HG02623 (cell line): Measurements from ENCODE around the gene WASHC2C.
"Not testable (repeated sequence)": the region's sequence is repeated elsewhere in the genome, so short reads cannot be mapped to it uniquely, and the experiment has no call there.

ENCODE experiments used
- ATAC-seq: cut with Tn5 transposase; IDR thresholded peaks from one replicate; pipeline ENCODE4 v1.9.1; 2021; ENCODE audit warnings: moderate library complexity; ENCODE audit not compliant: unreplicated experiment

WASHC2C gene

DNA sequence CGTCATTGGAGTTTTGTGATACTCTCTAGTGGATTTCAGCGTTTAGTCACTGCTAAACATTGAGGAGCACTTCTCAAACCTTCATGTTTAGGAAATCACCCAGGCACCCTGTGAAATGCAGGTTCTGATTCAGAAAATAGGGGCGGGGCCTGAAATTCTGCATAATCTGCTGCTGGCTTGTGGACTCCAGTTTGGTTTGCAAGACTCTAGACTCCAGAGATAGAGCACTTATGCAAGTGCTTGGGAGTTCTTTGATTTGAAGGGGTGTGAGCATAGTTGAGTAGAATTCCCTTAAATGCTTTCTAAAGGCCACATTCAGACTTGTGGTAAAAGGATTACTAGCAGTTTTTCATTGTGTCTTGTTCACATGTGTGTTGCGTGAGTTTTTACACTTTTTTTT is 41.3 kb downstream of the WASHC2C start:
- not testable (repeated sequence) for ATAC-seq

DNA sequence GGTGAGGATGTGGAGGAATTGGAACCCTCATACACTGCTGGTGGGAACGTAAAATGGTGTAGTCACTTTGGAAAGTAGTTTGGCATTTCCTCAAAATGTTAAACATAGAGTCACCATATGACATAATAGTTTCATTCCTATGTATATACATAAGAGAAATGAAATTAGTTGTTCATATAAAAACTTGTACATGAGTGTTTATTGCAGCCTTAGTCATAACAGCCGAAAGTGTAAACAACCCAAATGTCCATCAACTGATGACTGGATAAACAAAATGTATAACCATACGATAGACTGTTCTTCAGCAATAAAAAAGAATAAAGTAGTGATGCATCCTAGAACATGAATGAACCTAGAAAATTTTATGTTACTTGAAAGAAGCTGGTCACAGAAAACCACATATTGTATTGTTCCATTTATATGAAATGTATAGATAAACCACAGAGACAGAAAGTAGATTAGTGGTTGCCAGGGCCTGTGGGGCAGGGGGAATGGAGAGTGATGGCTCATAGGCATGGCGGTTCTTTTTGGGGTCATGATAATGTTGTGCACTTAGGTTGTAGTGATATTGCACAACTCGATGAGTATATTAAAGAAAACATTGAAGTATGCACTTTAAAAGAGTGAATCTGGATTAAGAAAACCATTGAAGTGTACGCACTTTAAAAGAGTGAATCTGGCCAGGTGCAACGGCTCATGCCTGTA is 44.8 kb downstream of the WASHC2C start:
- not testable (repeated sequence) for ATAC-seq

DNA sequence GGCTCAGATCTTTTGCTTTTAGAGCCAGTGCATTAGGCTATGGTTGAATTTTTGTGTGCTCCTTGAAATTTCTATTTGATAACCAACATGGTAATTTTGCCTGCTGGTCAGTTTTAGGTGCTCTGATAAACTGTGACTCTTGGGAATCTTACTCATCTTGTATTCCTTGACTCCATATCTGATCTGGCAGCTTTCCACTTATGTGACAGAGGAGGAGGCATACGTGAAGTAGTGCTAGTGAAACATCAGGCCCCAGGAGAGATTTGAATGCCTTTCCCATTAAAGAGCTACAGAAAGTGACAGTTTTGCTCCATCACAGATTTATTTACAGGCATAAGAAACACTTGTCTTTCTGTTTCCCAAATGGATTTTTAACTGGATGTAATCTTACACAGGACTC is 59.2 kb downstream of the WASHC2C start:
- not testable (repeated sequence) for ATAC-seq

DNA sequence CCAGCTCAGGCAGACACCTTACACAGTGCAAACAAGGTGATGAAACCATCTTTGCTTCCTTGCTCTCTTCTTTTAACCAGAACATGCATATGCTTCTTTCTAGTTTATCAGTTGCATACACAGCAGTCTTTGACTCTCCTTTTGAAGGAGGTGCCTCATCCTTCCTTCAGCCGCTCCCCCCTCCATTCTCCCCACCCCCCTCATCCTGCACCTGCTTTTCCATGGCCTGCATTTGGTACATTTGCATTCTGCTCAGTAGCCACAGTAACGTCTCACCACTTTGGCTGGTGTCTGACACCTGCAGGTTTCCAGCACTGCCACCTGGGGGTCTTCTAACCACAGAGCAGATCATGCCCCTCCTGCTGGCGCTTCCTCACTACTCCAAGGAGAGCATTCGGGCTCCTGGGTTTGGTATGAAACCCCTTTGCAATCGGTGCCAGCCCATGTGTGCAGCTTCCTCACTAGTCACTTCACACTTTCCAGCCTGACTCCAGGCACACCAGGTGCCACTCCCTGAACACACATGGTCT is 60.2 kb downstream of the WASHC2C start:
- ATAC-seq = not testable (repeated sequence)

DNA sequence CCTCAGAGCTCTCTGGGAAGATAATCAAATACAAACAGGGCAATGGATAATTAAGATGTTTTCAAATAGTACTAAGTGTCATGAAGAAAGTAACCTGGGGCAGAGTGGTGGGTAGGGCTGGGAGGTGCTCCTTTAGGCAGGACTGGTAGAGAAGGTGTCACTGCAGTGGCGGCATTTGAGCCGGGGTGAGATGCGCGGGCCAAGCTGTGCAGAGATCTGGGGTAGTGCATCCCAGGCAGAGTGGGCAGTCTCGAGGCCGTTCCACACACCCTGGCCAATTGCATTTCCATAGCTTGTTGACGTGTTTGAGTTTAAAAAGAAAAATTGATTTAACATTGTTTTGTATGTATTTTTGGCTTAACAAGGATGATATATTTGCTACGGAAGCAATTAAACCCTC is 62.9 kb downstream of the WASHC2C start:
- ATAC-seq = not testable (repeated sequence)

DNA sequence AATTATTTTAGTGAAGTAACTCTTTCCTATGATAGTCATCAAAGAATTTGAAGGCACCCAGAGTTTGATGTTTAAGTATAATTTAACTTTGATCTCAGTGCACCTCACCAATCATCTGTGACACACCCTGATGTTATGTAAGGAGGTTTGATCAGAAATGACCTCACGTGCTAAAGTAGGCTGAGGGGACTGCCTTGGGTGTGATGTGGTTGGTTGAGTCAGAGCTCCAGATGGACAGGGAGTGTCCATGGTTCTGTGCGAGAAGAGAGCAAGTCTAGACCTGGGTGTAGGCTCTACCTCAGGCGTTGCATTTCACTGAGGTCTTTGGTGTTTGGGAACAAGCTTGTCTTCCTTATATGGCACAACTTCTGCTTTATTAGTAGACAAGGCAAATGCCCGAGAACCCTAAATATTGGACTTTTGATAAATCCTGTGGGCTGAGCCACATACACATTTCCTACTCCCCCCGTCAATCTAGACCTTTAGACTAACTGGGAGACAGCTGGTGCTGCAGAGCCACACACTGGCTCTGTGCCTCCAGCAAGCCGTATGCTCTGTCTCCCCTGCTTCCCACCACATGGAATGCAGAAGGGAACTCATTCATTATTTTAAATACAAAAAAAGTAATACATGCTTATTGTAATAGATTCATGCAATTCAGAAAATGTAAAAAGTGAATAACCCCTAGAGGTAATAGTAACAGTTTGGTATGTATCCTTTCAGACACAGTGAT is 63.8 kb downstream of the WASHC2C start:
- ATAC-seq = not testable (repeated sequence)

DNA sequence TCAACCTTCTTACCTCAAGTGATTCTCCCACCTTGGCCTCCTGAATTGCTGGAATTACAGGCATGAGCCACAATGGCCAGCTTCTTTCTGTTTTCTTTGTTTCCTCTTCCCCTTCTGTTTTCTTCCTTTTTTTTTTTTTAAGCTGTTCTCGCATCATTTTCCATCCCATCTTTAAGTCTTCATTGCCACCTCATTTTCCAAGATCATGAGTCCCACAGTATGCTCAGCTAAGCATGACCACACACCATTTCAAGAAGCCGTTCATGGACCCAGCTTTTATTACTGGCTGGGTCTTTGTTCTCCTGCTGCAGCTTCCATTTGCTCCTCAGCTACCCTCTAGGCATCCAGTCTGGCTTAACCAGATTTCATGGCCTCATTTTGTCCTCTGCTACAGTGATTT is 67.7 kb downstream of the WASHC2C start:
- not testable (repeated sequence) for ATAC-seq

DNA sequence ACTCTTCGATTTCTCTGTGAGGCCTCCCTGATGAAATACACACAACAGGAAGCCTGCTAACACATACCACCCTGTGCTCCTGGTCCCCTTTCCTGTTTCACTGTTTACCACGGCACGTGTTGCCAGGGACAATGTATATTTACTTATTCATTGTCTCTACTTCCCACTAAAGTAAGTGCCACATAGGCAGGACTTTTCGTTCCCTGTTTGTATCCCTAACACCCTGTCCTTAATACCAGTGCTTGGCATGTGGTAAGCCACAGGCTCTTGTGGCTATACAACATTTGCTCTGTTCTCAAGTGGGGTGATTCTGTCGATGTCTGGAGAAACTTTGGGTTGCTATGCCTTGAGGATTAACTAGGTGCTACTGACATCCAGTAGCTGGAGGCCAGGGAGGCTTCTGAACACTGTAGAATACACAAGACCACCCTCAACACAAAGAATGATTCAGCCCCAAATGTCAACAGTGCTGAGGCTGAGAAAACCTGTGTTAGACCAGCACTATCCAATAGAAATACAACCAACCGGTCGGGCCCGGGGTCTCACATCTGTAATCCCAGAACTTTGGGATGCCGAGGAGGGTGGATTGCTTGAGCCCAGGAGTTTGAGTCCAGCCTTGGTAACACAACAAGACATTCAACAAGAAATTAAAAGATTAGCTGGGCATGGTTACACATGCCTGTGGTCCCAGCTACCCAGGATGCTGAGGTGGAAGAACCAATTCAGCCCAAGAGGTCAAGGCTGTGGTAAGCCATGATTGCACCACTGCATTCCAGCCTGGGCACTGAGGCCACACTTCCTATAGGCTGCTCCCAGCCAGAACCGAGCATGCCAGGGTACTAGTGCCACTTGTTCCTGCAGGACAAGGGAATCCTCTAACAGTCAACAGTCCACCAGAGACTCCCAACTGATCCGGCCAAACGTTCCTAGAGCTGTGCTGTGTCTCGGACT is 76.3 kb downstream of the WASHC2C start:
- ATAC-seq = not testable (repeated sequence)

DNA sequence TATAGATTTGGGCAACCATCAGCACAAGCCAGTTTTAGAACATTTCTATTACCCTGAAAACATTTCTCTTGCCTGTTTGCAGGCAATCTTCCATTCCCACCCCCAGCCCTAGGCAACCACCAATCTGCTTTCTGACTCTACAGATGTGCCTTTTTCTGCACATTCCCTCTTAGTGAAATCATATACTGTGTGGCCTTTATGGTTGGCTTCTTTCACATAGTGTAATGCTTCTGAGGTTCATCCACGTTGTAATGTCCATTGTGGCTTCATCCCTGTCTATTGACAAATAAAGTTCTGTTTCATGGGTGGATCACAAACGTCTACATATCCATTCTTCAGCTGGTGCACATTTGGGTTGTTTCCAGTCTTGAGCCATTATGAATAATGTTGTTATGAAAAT is 77.9 kb downstream of the WASHC2C start:
- ATAC-seq = not testable (repeated sequence)

DNA sequence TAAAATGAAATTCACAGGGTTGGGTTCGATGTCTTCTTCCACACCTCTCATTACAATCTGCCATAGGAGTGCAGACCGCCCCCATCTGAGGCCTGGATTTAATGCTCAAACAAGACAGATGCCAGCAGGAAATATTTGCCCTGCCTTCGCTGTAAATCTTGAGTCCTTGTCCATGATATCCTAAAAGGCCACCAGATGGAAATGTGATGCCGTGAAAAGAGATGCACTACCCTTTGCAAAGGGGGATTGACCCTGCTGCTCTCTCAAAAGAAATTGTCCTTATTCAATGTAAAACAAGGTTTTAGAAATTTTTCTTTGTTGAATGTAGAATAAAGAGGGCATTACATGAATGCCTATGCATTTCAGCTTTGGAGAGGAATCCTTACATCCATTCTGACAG is 82.8 kb downstream of the WASHC2C start:
- no peak for ATAC-seq

DNA sequence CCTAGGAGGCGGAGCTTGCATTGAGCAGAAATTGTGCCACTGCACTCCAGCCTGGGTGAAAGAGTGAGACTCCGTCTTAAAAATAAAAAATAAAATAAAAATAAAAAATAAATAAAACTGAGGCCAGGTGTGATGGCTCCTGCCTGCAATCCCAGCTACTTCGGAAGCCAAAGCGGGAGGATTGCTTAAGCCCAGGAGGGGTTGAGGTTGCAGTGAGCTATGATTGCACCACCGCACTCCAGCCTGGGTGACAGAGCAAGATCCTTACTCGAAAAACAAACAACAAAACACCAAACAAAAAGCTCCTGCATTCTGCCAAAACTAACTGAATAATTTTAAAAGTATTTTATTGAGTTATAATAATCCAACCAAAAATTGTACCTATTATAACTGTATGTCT is 84.0 kb downstream of the WASHC2C start:
- no peak for ATAC-seq

DNA sequence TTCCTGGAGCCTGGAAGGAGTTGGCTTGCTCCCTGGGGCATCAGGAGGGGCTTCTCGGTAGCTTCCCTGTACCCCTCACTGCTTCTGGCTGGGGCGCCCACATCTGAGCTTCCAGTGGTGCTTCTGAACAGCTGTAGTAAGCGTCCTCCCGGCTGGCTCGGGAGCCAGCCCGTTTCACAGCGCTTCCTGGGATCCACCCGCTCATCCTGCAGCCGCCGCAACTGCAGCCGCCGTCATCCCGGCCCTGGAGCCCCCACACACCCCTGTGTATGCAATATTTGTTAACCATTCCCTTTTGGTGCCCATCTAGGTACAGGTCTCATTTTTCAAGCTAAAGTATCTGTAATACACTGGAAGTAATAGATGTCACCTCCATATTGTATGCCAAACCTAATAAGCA is 85.9 kb downstream of the WASHC2C start:
- not testable (repeated sequence) for ATAC-seq

DNA sequence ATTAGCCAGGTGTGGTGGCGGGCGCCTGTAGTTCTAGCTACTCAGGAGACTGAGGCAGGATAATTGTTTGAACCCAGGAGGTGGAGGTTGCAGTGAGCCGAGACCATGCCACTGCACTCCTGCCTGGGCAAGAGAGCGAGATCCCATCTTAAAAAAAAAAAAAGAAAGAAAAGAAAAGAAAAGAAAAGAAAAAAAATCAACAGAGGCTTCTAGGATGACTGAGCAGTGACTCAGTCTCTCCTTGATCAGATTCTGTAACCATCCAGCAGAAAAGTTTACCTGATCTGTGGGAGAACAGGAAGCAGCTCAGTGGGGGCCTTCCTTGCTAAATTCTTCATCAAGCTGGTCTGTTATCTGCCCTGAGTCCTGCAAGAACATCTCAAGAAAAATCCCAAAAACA is 87.1 kb downstream of the WASHC2C start:
- ATAC-seq = not testable (repeated sequence)

DNA sequence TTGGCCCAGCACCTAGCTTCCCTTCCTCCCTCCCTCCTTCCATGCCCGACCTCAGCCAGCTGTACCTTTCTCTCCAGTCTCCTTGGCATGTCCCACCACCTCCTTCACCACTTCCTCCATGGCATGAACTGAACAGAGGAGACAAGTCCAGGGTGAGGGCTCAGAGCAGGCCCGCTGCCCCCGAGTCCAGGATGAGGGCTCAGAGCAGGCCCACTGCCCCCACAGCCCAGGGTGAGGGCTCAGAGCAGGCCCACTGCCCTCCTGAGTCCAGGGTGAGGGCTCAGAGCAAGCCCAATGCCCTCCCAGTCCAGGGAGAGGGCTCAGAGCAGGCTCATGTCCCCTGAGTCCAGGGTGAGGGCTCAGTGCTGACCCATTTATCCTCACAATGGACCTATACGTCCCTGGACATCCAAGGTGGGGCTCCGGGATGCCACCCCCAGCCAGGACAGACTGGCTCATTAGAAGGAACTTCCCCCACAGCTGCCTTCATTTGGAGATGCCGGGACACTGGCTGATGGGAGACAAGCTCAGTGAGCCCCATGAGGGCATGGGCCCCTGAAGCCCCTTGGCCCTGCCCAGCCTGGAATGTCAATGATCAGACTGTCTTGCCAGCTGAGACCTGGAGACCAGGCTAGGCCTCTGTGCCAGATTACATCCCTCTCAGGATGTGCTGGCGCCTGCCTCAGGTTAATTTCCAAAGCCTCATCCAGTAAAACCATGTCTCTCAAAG is 90.2 kb downstream of the WASHC2C start:
- no peak for ATAC-seq

DNA sequence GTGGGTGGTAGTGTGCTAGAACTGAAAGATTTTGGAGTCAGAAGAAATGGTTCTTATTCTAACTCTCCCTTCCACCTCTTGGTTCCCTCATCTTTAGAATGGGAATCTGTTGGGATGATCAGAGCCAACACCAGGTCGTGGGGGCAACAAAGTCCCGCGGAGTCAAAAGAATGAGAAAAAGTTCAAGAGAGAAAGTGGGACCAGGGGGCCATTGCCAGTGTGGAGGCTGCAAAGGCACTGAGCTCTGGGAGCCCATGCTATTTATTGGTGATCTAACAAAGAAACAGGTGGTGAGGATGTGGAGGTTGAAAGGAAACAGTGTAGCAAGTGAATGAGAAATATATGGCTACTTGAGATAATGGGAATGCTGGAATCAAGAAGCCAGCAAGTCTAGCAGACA is 90.8 kb downstream of the WASHC2C start:
- ATAC-seq = no peak

DNA sequence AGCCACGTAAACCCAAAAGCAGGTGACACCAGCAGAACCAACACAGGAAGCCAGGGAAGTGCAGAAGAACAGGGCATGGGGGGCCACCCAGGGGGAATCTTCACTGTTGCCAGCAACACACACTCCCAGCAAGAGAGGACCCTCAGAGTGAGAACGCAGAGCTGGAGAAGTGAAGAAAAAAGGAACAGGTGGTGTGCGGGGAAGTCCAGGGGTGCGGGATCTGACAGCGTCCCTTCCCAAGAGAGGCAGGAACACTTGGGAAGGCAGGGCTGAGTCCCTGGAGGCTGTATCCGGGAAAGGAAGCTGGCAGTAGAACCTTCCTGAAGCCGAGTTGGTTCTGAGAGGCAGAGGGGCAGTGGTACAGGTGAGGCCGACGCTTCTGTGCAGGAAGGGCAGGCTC is 92.5 kb downstream of the WASHC2C start:
- ATAC-seq = no peak

DNA sequence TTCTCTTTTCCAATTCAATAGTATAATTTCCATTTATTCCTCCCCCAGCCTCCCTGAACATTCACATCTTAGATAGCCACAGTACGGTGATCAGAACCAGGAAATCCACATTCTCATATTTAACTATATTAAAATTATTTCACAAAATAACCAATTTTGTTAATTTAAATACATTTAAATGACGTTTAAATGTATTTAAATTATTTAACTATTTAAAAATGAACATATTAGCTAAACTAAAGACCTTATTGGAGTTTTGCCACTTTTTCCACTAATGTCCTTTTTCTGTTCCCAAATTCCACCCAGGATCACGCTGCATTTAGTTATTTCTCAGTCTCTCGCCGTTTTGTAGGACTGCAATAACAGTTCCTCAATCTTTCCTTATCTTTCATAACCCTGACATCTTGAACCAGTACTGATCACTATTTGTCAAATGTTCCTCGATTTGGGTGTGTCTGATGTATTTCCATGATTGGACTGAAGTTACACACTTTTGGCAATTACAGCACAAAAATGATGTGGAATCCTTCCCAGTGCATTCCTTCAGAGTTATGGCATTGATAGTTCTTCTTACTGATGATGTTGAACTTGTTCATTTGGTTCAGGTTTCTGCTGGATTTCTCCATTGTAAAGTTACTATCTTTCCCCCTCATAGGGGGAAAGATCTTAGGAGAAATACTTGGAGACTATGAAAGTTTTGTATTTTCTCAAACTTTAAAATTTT is 93.2 kb downstream of the WASHC2C start:
- ATAC-seq = not testable (repeated sequence)

DNA sequence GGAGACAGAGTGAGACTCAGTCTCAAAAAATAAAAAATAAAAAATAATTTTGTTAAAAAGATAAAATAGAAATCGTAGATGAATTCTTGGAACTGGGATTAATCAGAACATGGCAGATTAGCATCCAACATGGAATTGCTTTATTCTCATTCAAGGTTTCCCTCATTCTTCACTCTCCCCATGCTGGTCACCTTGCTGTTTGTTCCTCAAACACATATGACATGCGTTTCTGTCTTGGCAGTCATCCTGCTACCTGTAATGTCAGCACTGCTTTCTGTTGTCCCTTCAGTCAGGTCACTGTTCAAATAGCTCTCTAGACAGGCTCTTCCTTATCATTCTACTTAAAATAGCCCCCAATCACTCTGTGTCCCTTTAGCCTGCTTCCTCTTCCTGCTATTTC is 95.9 kb downstream of the WASHC2C start:
- not testable (repeated sequence) for ATAC-seq
